ENCODE measurements around the gene LPIN1.

- TF ChIP-seq EZH2 (IDR thresholded peaks at IDR 0.05; ENCODE audit: borderline replicate concordance): no peak
- TF ChIP-seq CTCF (IDR thresholded peaks at IDR 0.05; ENCODE audit: poor library complexity): no peak
- no peak for TF ChIP-seq EZH2phosphoT487 (IDR thresholded peaks at IDR 0.05; ENCODE audit: low read depth, severe bottlenecking, unreplicated experiment)
These were observed 108.8 kb downstream of the LPIN1 start for GRCh38 chr2:11855064-11855760.
